Measurements from ENCODE around the gene MERTK.

DNA sequence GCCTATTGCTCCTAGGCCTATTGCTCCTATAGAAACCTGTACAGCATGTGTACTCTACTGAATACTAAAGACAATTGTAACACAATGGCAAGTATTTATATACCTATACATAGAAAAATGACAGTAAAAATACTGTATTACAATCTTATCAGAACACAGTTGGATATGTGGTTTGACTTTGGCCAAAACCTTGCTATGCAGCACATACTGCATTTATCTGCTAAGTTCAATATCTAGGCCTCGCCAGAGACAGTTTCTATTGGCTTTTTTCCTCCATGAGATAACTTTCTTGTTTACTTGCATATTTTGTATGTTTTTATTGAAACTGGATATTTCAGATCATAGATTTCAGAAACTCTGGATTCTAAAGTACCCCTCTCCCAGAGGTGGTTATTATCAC, 137.4 kb downstream of the MERTK start:
- TF ChIP-seq POLR2AphosphoS5 (IDR thresholded peaks at IDR 0.05) (no peak), POLR2A (IDR thresholded peaks at IDR 0.05) (no peak), EP300 (IDR thresholded peaks at IDR 0.05) (no peak)
- TF ChIP-seq, protein P1, sequence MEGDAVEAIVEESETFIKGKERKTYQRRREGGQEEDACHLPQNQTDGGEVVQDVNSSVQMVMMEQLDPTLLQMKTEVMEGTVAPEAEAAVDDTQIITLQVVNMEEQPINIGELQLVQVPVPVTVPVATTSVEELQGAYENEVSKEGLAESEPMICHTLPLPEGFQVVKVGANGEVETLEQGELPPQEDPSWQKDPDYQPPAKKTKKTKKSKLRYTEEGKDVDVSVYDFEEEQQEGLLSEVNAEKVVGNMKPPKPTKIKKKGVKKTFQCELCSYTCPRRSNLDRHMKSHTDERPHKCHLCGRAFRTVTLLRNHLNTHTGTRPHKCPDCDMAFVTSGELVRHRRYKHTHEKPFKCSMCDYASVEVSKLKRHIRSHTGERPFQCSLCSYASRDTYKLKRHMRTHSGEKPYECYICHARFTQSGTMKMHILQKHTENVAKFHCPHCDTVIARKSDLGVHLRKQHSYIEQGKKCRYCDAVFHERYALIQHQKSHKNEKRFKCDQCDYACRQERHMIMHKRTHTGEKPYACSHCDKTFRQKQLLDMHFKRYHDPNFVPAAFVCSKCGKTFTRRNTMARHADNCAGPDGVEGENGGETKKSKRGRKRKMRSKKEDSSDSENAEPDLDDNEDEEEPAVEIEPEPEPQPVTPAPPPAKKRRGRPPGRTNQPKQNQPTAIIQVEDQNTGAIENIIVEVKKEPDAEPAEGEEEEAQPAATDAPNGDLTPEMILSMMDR (IDR thresholded peaks at IDR 0.05): no peak
